Measurements from ENCODE around the gene FYB1. TPM values are rescaled to one million over a fixed set of nuclear protein-coding genes. Genes with fewer than 3 reads are reported as not detected.

The FYB1 gene
- total RNA-seq, 1 experiment from 2014 or later, result not detected

DNA sequence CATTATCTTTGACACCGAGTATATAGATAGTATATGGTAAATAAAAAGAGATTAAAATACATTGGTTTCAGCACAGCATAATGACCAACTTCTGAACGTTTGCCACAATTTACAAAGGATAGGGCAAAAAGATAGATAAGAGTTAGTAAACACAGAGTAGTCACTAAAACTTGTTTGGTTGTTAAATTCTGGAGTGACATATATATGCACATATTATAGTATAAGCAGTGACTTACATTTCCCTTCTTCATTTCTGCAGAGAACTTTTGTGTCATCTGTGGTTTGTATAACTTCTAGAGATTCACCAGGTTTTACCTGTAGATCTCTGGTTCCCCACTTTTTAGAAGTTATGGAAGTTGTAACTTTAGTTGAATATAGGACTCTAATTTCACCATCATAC is 100.7 kb downstream of the FYB1 start:
- Histone ChIP-seq H3K36me3 (ENCODE audit: insufficient read depth, low read length, poor library complexity, severe bottlenecking) (no peaks in the 10 kb centered on the region), H3K27ac (ENCODE audit: low read depth, low read length, poor library complexity, severe bottlenecking) (no peak overlapping the region), H3K9me3 (ENCODE audit: low read depth, low read length, poor library complexity, severe bottlenecking) (no peaks in the 10 kb centered on the region), H3K27me3 (replicated peaks; ENCODE audit: insufficient read depth, low read depth, low read length, poor library complexity) (peaks cover 44% of the 10 kb centered on the region), H3K4me1 (ENCODE audit: insufficient read depth, low read length, poor library complexity, severe bottlenecking) (no peaks in the 10 kb centered on the region), H3K4me3 (ENCODE audit: low read depth, low read length, poor library complexity, severe bottlenecking) (no peak overlapping the region)
- no TSS peak for BruUV-seq (replicated peaks)
- ChIA-PET POLR2A (ENCODE audit: low non-redundant PET) (no interaction called here), CTCF (interaction anchor here (0.5 kb wide), 1 partner anchor 702 kb away, joined by 13 read pairs; no protein-coding TSS in a partner anchor)
- intact Hi-C loops (cut with micrococcal nuclease; ENCODE audit: unreplicated experiment), result no loop called here
- TF ChIP-seq CTCF (conservative IDR thresholded peaks at IDR 0.05; ENCODE audit: low read depth, low read length), result no peak
- no peak for TF ChIP-seq EZH2 (IDR thresholded peaks at IDR 0.05; ENCODE audit: borderline replicate concordance, low read depth, low read length, poor library complexity, severe bottlenecking)
- DNase-seq (ENCODE audit: low spot score), result no peak

DNA sequence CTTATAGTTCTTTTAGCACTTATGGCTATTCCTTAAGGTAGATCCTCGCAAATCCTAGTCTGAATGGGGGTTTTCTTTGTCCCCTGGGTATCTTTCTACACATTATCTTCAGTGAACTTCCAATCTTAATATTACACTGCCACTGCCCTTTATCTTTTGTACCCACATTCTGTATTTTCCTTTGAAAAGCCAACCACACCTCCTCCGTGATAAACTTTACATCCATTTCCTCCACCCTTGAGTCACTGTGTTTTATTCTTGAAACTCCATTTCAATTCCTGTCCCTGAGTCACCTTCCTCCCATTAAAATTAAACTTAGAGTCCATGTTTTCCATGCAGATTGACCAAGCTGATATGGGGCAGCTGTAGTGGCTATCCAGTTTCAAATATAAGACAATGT is 102.0 kb downstream of the FYB1 start:
- Histone ChIP-seq H3K9me3 (ENCODE audit: low read depth, low read length, poor library complexity, severe bottlenecking) (no peaks in the 10 kb centered on the region), H3K27me3 (replicated peaks; ENCODE audit: insufficient read depth, low read depth, low read length, poor library complexity) (peaks cover 32% of the 10 kb centered on the region), H3K36me3 (ENCODE audit: insufficient read depth, low read length, poor library complexity, severe bottlenecking) (no peaks in the 10 kb centered on the region), H3K4me3 (ENCODE audit: low read depth, low read length, poor library complexity, severe bottlenecking) (no peak overlapping the region), H3K4me1 (ENCODE audit: insufficient read depth, low read length, poor library complexity, severe bottlenecking) (no peaks in the 10 kb centered on the region), H3K27ac (ENCODE audit: low read depth, low read length, poor library complexity, severe bottlenecking) (no peak overlapping the region)
- ChIA-PET CTCF (no interaction called here), POLR2A (ENCODE audit: low non-redundant PET) (no interaction called here)
- no peak for TF ChIP-seq EZH2 (IDR thresholded peaks at IDR 0.05; ENCODE audit: borderline replicate concordance, low read depth, low read length, poor library complexity, severe bottlenecking)
- TF ChIP-seq CTCF (conservative IDR thresholded peaks at IDR 0.05; ENCODE audit: low read depth, low read length), result no peak
- no peak for DNase-seq (ENCODE audit: low spot score)
- BruUV-seq (replicated peaks), result no TSS peak
- intact Hi-C loops (cut with micrococcal nuclease; ENCODE audit: unreplicated experiment), result no loop called here

DNA sequence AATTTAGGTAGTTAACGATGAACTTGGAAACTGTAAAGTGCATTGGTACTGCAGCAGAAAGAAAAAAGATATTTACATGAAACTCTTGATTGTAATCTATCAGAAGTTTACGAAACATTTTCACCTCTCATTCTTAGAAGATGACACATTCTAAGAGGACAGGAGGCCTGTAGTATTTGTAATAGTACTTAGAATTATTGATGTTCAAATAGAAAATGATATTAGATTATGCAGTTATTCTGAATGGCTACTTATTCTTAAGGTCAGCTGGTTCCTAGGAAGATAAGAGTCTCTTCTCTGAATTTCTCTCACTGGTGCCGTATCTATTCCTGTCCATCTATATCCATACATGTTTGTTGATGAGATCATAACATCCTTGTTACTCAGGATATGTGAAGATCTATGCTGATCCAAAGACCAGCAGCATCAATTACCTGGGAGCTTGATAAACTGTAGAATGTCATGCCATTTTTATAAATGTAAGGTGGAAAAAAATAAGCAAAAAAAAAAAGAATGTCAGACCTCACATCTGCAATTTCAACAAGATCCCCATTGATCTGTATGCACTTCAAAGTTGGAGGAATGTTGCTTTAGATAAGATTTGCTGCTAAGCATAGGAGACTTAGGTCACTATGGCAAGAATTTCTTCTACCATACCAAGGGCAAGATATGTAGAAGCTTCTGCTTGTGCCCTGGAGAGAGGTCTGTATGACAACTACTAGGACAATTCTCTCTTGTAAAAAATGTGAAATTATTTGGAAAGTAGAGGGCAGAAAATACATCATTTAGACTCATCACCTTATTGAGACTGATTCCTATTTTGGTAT is 102.8 kb downstream of the FYB1 start:
- Histone ChIP-seq H3K4me3 (ENCODE audit: low read depth, low read length, poor library complexity, severe bottlenecking) (no peak overlapping the region), H3K27ac (ENCODE audit: low read depth, low read length, poor library complexity, severe bottlenecking) (no peak overlapping the region), H3K4me1 (ENCODE audit: insufficient read depth, low read length, poor library complexity, severe bottlenecking) (no peaks in the 10 kb centered on the region), H3K27me3 (replicated peaks; ENCODE audit: insufficient read depth, low read depth, low read length, poor library complexity) (peaks cover 24% of the 10 kb centered on the region), H3K36me3 (ENCODE audit: insufficient read depth, low read length, poor library complexity, severe bottlenecking) (no peaks in the 10 kb centered on the region), H3K9me3 (ENCODE audit: low read depth, low read length, poor library complexity, severe bottlenecking) (no peaks in the 10 kb centered on the region)
- TF ChIP-seq EZH2 (IDR thresholded peaks at IDR 0.05; ENCODE audit: borderline replicate concordance, low read depth, low read length, poor library complexity, severe bottlenecking) (no peak), CTCF (conservative IDR thresholded peaks at IDR 0.05; ENCODE audit: low read depth, low read length) (no peak)
- intact Hi-C loops (cut with micrococcal nuclease; ENCODE audit: unreplicated experiment), result no loop called here
- BruUV-seq (replicated peaks), result no TSS peak
- POLR2A ChIA-PET (ENCODE audit: low non-redundant PET), result interaction anchor here (0.6 kb wide), 1 partner anchor 1738 kb away, joined by 4 read pairs; the partner anchor contains the start of gene WDR70
- no peak for DNase-seq (ENCODE audit: low spot score)
- CTCF ChIA-PET, result no interaction called here

Measured in A673 (cell line).